CD4-positive, CD25-positive, alpha-beta regulatory T cell (primary cell): ENCODE data around the gene HMX1. TPM values are rescaled to one million over a fixed set of nuclear protein-coding genes. Genes with fewer than 3 reads are reported as not detected.

Source experiments
- ATAC-seq, 2 donors: fragments of 150-1000 bp; cut with Tn5 transposase; one replicate each; pipeline ENCODE4 v1.10.0; 2021; ENCODE audit warnings: low read depth in 2 of 2, moderate number of reproducible peaks in 2 of 2, moderate library complexity in 1 of 2
- DNase-seq, 3 donors: peaks; one replicate each; pipeline versions ENCODE4 v3.0.0 to v3.0.0-alpha.2; 2012 to 2022; ENCODE audit warnings: mixed read lengths in 1 of 3
- H3K27ac ChIP-seq: one replicate; pipeline ENCODE4 v1.7.0; 2013; ENCODE audit warnings: mild to moderate bottlenecking, low read length; ENCODE audit not compliant: insufficient read depth, poor library complexity, severe bottlenecking
- H3K27me3 ChIP-seq: one replicate; pipeline ENCODE4 v1.7.0; 2013; ENCODE audit warnings: low read length; ENCODE audit not compliant: control insufficient read depth, insufficient read depth
- H3K36me3 ChIP-seq: one replicate; pipeline ENCODE4 v1.7.0; 2013; ENCODE audit warnings: mild to moderate bottlenecking, low read length, moderate library complexity; ENCODE audit not compliant: control insufficient read depth, insufficient read depth
- H3K4me1 ChIP-seq: 2 replicates; pipeline ENCODE4 v1.7.0; 2013; ENCODE audit warnings: mild to moderate bottlenecking, low read length; ENCODE audit not compliant: insufficient read depth, control insufficient read depth, poor library complexity, severe bottlenecking
- H3K4me3 ChIP-seq: one replicate; pipeline ENCODE4 v1.7.0; 2013; ENCODE audit warnings: low read depth, mild to moderate bottlenecking, low read length, moderate library complexity
- H3K9me3 ChIP-seq, 2 experiments: 1 replicate in 1 of 2; 2 replicates in 1 of 2; pipeline ENCODE4 v1.7.0; 2013; ENCODE audit warnings: low read length in 2 of 2, mild to moderate bottlenecking in 1 of 2, moderate library complexity in 1 of 2; ENCODE audit not compliant: control insufficient read depth in 2 of 2
- H3K27ac Mint-ChIP-seq, 3 donors: one replicate each; pipeline ENCODE4 v1.8.0; 2020 to 2022; ENCODE audit warnings: mild to moderate bottlenecking in 3 of 3, mixed read lengths in 3 of 3, moderate library complexity in 2 of 3
- H3K27me3 Mint-ChIP-seq: one replicate; pipeline ENCODE4 v1.8.0; 2022; ENCODE audit warnings: mild to moderate bottlenecking, mixed read lengths
- H3K36me3 Mint-ChIP-seq: one replicate; pipeline ENCODE4 v1.8.0; 2020; ENCODE audit warnings: mixed read lengths
- H3K4me1 Mint-ChIP-seq, 4 donors: one replicate each; pipeline ENCODE4 v1.8.0; 2020 to 2022; ENCODE audit warnings: mixed read lengths in 4 of 4, mild to moderate bottlenecking in 1 of 4
- H3K4me3 Mint-ChIP-seq, 4 donors: one replicate each; pipeline ENCODE4 v1.8.0; 2020 to 2022; ENCODE audit warnings: mild to moderate bottlenecking in 4 of 4, mixed read lengths in 4 of 4, moderate library complexity in 3 of 4
- H3K9me3 Mint-ChIP-seq, 7 donors: one replicate each; pipeline ENCODE4 v1.8.0; 2020 to 2022; ENCODE audit warnings: mixed read lengths in 7 of 7, mild to moderate bottlenecking in 3 of 7, moderate library complexity in 2 of 7
- polyA plus RNA-seq, 4 donors: library from polyadenylated mRNA; unstranded; fragments of 300-500 nt; fragmentation: Illumina TruSeq; gene quantifications; one replicate each; pipeline ENCODE4 v1.2.3, GENCODE V29; 2021
- total RNA-seq: library from RNA; stranded (reverse); gene quantifications from one replicate; pipeline ENCODE4 v1.2.3, GENCODE V29; 2022

Gene HMX1
- total and polyA plus RNA-seq, 5 donors from 2014 or later, result not detected

DNA sequence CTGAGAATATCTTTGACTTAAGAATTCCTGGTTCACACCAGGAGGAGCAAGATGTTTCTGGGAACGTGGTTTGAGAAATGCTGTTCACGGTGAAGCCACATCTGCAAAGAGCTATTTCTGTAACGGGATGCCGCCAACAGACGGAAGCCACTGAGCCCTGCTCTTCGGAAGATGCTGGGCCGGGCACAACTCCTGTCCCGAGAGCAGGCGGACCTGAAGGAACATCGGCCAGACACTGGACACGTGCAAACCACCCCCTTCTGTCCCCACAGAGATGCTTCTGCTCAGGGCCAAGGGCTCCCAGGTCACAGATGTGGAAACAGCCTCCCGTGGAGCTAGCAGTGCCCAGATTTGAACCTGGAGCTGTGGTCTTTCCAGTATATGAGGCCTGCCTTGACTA is 24.3 kb downstream of the HMX1 start:
- Histone ChIP-seq H3K9me3 (no peaks in the 10 kb centered on the region), H3K27ac (no peak overlapping the region), H3K4me1 (no peaks in the 10 kb centered on the region), H3K36me3 (no peaks in the 10 kb centered on the region), H3K27me3 (no peaks in the 10 kb centered on the region), H3K4me3 (no peak overlapping the region)
- no peak for ATAC-seq
- Mint-ChIP-seq H3K4me1 (no peaks in the 10 kb centered on the region), H3K4me3 (no peak overlapping the region), H3K27me3 (no peaks in the 10 kb centered on the region), H3K9me3 (peaks cover 0 to 5% (median 2%) of the 10 kb centered on the region in 7 donors), H3K27ac (no peak overlapping the region), H3K36me3 (no peaks in the 10 kb centered on the region)
- DNase-seq, result no peak

- H3K4me3 ChIP-seq, result no peak overlapping the region
- H3K9me3 ChIP-seq, result no peaks in the 10 kb centered on the region
- Mint-ChIP-seq H3K36me3 (no peaks in the 10 kb centered on the region), H3K4me1 (no peaks in the 10 kb centered on the region), H3K27me3 (no peaks in the 10 kb centered on the region), H3K9me3 (peaks cover 0 to 5% (median 2%) of the 10 kb centered on the region in 7 donors), H3K4me3 (no peak overlapping the region), H3K27ac (no peak overlapping the region)
- ATAC-seq (no peak), DNase-seq (no peak)
- H3K36me3 ChIP-seq, result no peaks in the 10 kb centered on the region
- no peaks in the 10 kb centered on the region for H3K27me3 ChIP-seq
- H3K4me1 ChIP-seq, result no peaks in the 10 kb centered on the region
- H3K27ac ChIP-seq, result no peak overlapping the region
These were observed 24.8 kb downstream of the HMX1 start for GRCh38 chr4:8846826-8847225.

GRCh38 chr4:8846046-8846720 is 25.5 kb downstream of the HMX1 start:
- no peak for DNase-seq
- H3K9me3 ChIP-seq, result no peaks in the 10 kb centered on the region
- Mint-ChIP-seq H3K4me1 (no peaks in the 10 kb centered on the region), H3K27me3 (no peaks in the 10 kb centered on the region), H3K4me3 (no peak overlapping the region), H3K9me3 (peaks cover 0 to 5% (median 2%) of the 10 kb centered on the region in 7 donors), H3K36me3 (no peaks in the 10 kb centered on the region), H3K27ac (no peak overlapping the region)
- H3K4me1 ChIP-seq, result no peaks in the 10 kb centered on the region
- no peak overlapping the region for H3K4me3 ChIP-seq
- no peak overlapping the region for H3K27ac ChIP-seq
- no peaks in the 10 kb centered on the region for H3K27me3 ChIP-seq
- no peak for ATAC-seq
- H3K36me3 ChIP-seq, result no peaks in the 10 kb centered on the region

DNA sequence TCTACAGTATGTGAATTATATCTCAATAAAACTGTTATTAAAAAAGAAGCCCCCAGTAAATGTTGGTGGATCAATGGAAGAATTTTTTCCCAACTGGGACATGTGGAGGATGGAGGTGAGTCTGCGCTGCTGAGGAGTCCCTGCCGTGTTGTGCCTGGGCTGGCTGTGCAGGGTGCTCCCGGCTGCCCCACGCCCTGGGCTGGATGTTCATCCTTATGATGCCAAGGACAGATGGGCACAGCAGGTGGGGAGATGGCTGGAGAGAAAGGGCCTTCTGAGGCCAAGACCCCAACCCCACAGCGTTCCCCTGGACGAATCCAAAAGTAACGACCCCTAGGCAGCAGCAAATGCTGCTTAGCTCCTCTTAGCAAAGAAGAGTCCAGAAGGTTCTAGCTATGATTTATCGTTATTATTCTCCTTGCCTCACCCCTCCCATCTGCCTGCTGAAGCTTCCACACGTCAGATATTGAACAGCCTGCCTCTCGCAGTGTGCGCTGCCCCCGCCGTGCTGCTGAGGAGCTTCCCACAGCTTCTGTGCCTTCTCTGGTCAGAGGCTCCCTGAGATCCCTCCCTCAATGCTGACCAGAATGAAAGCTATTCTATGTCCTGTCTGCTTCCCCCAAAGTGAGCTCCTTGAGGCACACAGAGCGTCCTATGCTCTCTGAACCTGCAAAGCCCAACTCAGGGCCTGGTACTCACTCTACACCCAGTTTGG is 26.5 kb downstream of the HMX1 start:
- Mint-ChIP-seq H3K27ac (peak overlapping the region in 1 of 3 donors; percentile 53), H3K36me3 (no peaks in the 10 kb centered on the region), H3K4me3 (no peak overlapping the region), H3K27me3 (no peaks in the 10 kb centered on the region), H3K9me3 (peaks cover 0 to 5% (median 2%) of the 10 kb centered on the region in 7 donors), H3K4me1 (no peaks in the 10 kb centered on the region)
- no peaks in the 10 kb centered on the region for H3K9me3 ChIP-seq
- H3K4me1 ChIP-seq, result no peaks in the 10 kb centered on the region
- no peaks in the 10 kb centered on the region for H3K27me3 ChIP-seq
- H3K4me3 ChIP-seq, result no peak overlapping the region
- DNase-seq, result no peak
- no peak overlapping the region for H3K27ac ChIP-seq
- no peaks in the 10 kb centered on the region for H3K36me3 ChIP-seq
- no peak for ATAC-seq

DNA sequence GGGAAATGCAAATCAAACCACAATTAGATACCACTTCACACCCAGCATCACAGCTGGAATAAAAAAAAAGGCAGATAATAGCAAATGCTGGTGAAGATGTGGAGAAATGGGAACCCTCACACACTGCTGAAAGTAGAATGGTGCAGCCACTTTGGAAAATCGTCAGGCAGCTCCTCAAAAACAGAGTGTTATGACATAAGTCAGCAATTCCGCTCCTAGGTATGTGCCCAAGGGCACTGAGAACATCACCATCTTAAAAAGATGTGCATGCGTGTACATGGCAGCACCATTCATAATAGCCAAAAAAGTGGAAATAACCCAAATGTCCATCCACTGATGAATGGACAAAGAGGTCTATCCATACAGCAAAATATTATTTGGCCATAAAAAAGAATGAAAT is 28.0 kb downstream of the HMX1 start:
- H3K4me3 Mint-ChIP-seq, result no peak overlapping the region
- H3K27ac Mint-ChIP-seq, result no peak overlapping the region
- ATAC-seq (no peak), DNase-seq (no peak)
- no peaks in the 10 kb centered on the region for H3K4me1 Mint-ChIP-seq
- Histone ChIP-seq H3K9me3 (no peaks in the 10 kb centered on the region), H3K36me3 (no peaks in the 10 kb centered on the region), H3K4me3 (no peak overlapping the region), H3K4me1 (no peaks in the 10 kb centered on the region), H3K27ac (no peak overlapping the region), H3K27me3 (no peaks in the 10 kb centered on the region)
- no peaks in the 10 kb centered on the region for H3K27me3 Mint-ChIP-seq
- no peaks in the 10 kb centered on the region for H3K36me3 Mint-ChIP-seq
- H3K9me3 Mint-ChIP-seq, result peaks cover 0 to 5% (median 2%) of the 10 kb centered on the region in 7 donors

GRCh38 chr4:8842614-8843013 is 29.0 kb downstream of the HMX1 start:
- Histone ChIP-seq H3K27me3 (no peaks in the 10 kb centered on the region), H3K27ac (no peak overlapping the region), H3K9me3 (no peaks in the 10 kb centered on the region), H3K36me3 (no peaks in the 10 kb centered on the region), H3K4me1 (no peaks in the 10 kb centered on the region), H3K4me3 (no peak overlapping the region)
- Mint-ChIP-seq H3K36me3 (no peaks in the 10 kb centered on the region), H3K27me3 (no peaks in the 10 kb centered on the region), H3K9me3 (peaks cover 0 to 5% (median 2%) of the 10 kb centered on the region in 7 donors), H3K4me1 (no peaks in the 10 kb centered on the region), H3K4me3 (no peak overlapping the region), H3K27ac (no peak overlapping the region)
- no peak for ATAC-seq
- no peak for DNase-seq

GRCh38 chr4:8841678-8842268 is 29.9 kb downstream of the HMX1 start:
- Histone ChIP-seq H3K36me3 (no peaks in the 10 kb centered on the region), H3K9me3 (no peaks in the 10 kb centered on the region), H3K27me3 (no peaks in the 10 kb centered on the region), H3K27ac (no peak overlapping the region), H3K4me3 (no peak overlapping the region), H3K4me1 (no peaks in the 10 kb centered on the region)
- no peak for ATAC-seq
- Mint-ChIP-seq H3K4me3 (no peak overlapping the region), H3K27me3 (no peaks in the 10 kb centered on the region), H3K9me3 (peaks cover 0 to 5% (median 2%) of the 10 kb centered on the region in 7 donors), H3K4me1 (no peaks in the 10 kb centered on the region), H3K36me3 (no peaks in the 10 kb centered on the region), H3K27ac (no peak overlapping the region)
- no peak for DNase-seq
